HUES64 (cell line): Measurements from ENCODE around the gene NDUFV3.

Experiments
- H3K27ac ChIP-seq: 2 replicates; pipeline ENCODE4 v1.7.0; 2013; ENCODE audit warnings: low read depth, low read length, inconsistent platforms
- H3K27me3 ChIP-seq: 2 replicates; pipeline ENCODE4 v1.6.1; 2013; ENCODE audit warnings: mild to moderate bottlenecking, low read length; ENCODE audit not compliant: insufficient read depth
- H3K36me3 ChIP-seq: 2 replicates; pipeline ENCODE4 v1.6.1; 2013; ENCODE audit warnings: mild to moderate bottlenecking, low read length; ENCODE audit not compliant: insufficient read depth
- H3K4me1 ChIP-seq: 2 replicates; pipeline ENCODE4 v1.6.1; 2013; ENCODE audit warnings: mild to moderate bottlenecking, low read length, moderate library complexity; ENCODE audit not compliant: insufficient read depth
- H3K4me3 ChIP-seq: 2 replicates; pipeline ENCODE4 v1.5.1; 2013; ENCODE audit warnings: mild to moderate bottlenecking, low read length, moderate library complexity
- H3K9ac ChIP-seq: 2 replicates; pipeline ENCODE4 v1.6.1; 2013; ENCODE audit warnings: mild to moderate bottlenecking, low read depth, low read length
- H3K9me3 ChIP-seq: 2 replicates; pipeline ENCODE4 v1.6.1; 2013; ENCODE audit warnings: low read depth, low read length; ENCODE audit not compliant: insufficient read depth
- WGBS: fragments of 150-250, 120-280 bp; methylation state at CpG from one replicate; pipeline ENCODE4 v1.1.7; 2013; ENCODE audit warnings: missing lambda C conversion rate; 5-methylcytosine and 5-hydroxymethylcytosine counted together

NDUFV3 gene

DNA sequence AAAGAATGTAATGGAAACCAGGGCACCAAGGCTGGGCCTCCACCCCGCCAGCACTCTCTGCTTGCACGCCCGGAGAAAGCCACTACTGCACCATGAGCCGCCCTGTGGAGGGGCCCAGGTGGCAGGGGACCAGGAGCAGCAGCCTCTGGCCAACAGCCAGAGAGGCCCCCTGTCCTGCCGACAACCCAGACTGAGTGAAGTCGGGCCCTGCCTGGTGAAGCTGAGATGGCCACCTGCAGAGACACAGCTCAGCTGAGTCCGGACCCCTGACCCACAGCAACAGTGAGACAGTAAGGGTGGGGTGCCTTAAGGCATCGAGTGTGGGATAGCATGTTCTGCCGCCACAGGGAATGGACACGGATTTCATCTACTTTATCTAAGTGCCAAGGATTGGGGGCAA, 42.6 kb upstream of the NDUFV3 start:
- Histone ChIP-seq H3K27me3 (no peaks in the 10 kb centered on the region), H3K36me3 (peaks cover 92% of the 10 kb centered on the region), H3K4me1 (no peaks in the 10 kb centered on the region), H3K9me3 (no peaks in the 10 kb centered on the region), H3K27ac (no peak overlapping the region), H3K4me3 (no peak overlapping the region), H3K9ac (no peak overlapping the region)
- WGBS, result 93% methylated on average over 10 of the region's 10 CpGs

DNA sequence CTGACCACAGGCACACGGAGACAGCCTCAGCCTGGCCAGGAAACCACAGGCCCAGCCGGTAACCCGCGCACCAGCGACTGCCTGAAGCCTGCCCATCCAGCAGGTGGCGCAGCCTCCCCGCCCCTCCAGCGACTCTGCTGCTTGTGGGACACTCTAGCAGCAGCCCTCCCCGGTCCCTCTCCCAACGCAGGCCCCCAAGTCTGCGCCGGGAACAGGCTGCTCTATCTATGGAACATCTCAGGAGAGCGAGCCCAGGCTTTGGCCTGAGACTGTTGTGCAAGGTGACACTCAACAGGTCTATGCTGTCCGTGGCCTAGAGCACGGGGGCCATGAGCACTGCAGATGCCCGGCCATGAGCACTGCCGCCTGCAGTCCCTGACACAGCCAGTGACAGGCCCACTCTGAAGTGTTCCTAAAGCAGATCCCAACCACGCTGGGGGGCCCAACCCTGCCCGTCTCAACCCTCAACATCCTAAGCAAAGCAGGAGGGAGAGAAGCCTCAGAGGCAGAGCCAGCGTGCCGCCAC, 42.2 kb upstream of the NDUFV3 start:
- Histone ChIP-seq H3K27me3 (no peaks in the 10 kb centered on the region), H3K4me1 (no peaks in the 10 kb centered on the region), H3K36me3 (peaks cover 92% of the 10 kb centered on the region), H3K27ac (no peak overlapping the region), H3K9me3 (no peaks in the 10 kb centered on the region), H3K9ac (no peak overlapping the region), H3K4me3 (no peak overlapping the region)
- 91% methylated on average over 21 of the region's 21 CpGs for WGBS

DNA sequence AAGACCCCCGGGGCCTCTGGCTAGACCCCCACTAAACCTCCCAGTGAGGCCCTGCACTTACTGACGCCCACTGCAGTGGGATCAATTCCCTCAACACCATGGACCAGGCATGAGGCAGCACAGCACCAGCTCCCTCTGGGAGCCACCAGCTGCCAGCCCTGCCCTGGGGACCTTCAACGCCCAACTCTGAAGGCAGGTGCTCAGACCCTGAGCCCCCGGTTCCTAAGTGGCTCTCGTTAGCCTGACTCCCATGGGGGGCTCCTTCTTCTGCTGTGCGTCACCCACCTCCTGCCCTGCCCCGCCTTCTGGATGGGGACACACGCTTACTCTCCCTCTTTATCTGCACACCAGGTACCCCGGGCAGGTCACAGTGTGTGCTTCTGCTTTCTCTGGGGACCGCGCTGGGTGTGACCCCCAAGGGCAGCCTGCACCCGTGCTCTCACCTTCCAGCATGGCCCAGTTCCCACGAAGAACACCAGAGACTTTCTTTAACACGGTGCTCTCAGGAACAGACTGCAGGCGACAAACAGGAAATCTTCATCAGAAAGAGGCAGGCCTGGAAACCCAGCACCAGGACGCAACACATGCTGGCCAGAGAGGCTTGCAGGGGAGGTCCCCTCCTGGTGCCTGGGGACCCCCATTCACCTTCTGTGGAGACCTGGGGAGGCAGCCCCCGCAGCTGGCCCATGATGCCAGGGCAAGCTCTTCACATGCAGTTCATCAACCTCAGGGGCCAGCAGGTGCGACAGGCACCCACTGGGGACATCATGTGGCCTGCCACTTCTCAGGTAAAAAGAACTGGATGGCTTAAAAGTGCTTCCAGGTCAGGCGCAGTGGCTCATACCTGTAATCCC, 41.1 kb upstream of the NDUFV3 start:
- Histone ChIP-seq H3K4me1 (no peaks in the 10 kb centered on the region), H3K9me3 (no peaks in the 10 kb centered on the region), H3K9ac (no peak overlapping the region), H3K4me3 (no peak overlapping the region), H3K27ac (no peak overlapping the region), H3K27me3 (no peaks in the 10 kb centered on the region), H3K36me3 (peaks cover 93% of the 10 kb centered on the region)
- 94% methylated on average over 19 of the region's 19 CpGs for WGBS

DNA sequence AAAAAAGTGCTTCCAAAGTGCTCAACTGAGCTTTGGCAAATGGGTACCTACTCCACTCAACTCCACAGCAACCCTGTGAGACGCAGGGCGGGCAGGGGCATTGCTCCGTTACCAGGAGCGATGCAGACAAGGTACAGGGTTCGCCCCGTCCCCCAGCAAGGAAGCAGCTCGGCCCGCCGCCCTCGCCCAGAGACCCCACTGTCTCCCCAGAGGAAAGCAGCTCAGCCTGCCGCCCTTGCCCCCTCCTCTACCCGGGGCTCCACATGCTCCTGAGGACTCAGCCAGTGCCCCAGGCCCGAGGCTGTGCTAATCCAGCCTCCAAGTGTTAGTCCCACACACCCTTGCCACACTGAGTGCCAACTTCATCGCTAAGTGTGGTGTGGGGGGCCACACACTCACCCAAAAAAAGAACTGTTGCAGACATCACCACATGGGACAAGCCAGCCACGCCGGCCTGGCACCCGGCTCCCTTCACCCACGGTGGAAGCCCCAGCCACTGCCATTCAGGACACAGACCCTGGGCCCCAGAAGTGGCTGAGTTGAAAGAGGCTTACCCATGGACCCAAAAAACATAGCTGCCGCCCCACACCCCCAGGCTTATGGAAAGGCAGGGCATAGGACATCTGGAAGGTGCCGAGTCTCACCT, 40.1 kb upstream of the NDUFV3 start:
- WGBS, result 96% methylated on average over 20 of the region's 20 CpGs
- Histone ChIP-seq H3K9me3 (no peaks in the 10 kb centered on the region), H3K4me3 (no peak overlapping the region), H3K27ac (no peak overlapping the region), H3K36me3 (peaks cover 93% of the 10 kb centered on the region), H3K27me3 (no peaks in the 10 kb centered on the region), H3K4me1 (no peaks in the 10 kb centered on the region), H3K9ac (no peak overlapping the region)

DNA sequence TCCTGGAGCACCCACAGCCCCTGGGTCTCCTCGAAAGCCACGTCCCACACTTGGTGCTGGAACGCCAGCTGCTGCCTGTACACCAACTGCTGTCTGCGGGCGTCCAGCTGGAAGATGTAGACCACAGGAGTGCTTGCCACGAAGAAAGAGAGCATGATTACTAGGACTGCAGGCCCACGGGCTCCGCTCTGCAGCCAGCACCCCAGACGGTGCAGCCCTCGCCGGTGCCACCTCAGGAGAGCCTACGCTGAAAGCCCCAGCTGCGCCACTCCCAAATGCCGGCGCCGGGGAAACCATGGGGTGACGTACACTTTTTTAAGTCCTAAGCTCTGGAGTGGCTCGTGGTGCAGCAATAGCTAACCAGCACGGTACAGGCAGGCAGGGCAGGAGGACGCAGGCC, 39.5 kb upstream of the NDUFV3 start:
- 96% methylated on average over 20 of the region's 20 CpGs for WGBS
- H3K36me3 ChIP-seq, result peaks cover 98% of the 10 kb centered on the region

DNA sequence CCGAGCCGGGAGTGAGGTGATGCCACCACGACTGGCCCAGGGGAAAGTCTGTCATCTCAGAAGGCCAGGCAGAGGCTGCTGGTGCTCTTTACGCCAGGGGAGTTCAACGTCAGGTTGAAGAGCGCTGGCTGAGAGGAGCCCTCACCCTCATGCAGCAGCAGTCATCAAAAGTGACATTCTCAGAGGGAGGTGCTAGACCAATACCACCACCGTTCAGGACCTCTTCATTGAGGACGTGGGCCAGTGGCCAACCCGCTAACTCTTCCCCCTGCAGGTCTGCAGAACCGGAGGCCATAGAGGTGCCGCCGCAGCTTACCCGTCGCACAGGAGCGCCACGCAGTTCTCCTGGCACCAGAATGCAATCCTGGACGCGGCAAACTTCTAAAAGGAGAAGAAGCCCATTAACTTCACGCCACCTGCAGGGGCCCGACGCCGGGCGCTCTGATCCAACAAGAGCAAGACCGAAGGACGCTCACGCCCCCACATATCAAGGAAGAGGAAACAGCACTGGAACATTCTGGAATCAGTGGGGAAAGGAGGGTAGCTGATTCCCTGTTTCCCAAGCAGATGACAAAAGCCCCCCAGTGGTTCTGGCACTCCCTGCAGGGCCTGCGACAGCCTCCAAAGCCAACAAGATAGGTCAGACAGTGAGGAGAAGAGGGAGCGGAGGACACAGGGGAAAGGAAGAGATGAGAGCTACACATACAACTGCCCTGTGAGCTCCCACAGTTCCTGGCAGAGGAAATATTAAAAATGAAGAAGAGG, 38.7 kb upstream of the NDUFV3 start:
- Histone ChIP-seq H3K9ac (no peak overlapping the region), H3K27ac (no peak overlapping the region), H3K4me3 (no peak overlapping the region), H3K4me1 (no peaks in the 10 kb centered on the region), H3K36me3 (peaks cover 99% of the 10 kb centered on the region), H3K27me3 (no peaks in the 10 kb centered on the region), H3K9me3 (no peaks in the 10 kb centered on the region)
- WGBS, result 96% methylated on average over 28 of the region's 28 CpGs

More for the DNA sequence above, 39.5 kb upstream of the NDUFV3 start:
- Histone ChIP-seq H3K27ac (no peak overlapping the region), H3K9ac (no peak overlapping the region), H3K9me3 (no peaks in the 10 kb centered on the region), H3K4me3 (no peak overlapping the region), H3K4me1 (no peaks in the 10 kb centered on the region), H3K27me3 (no peaks in the 10 kb centered on the region)

GRCh38 chr21:42855171-42855936, 37.8 kb upstream of the NDUFV3 start:
- Histone ChIP-seq H3K4me1 (no peaks in the 10 kb centered on the region), H3K4me3 (no peak overlapping the region), H3K27ac (no peak overlapping the region), H3K9me3 (no peaks in the 10 kb centered on the region), H3K36me3 (peaks cover 99% of the 10 kb centered on the region), H3K9ac (no peak overlapping the region), H3K27me3 (no peaks in the 10 kb centered on the region)
- 95% methylated on average over 19 of the region's 19 CpGs for WGBS

DNA sequence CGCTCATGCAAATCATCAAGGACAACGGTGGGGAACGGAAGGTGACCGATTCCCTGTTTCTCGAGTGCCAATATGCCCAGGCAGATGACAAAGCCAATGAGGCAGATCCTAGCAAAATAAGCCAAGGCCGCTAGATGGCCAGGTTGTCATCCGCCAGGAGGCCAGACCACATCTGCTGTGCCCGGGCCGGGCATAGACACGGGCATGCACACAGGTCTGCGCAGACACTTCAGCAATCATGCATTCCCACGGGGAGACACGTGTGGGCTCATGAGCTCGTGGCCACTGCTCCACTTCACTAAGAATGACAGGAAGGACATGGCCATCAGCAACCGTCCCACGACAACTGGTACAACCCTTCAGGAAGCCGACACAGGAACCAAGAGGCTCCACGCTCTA, 37.2 kb upstream of the NDUFV3 start:
- H3K9me3 ChIP-seq, result no peaks in the 10 kb centered on the region
- H3K27me3 ChIP-seq, result no peaks in the 10 kb centered on the region
- H3K4me3 ChIP-seq, result no peak overlapping the region
- H3K9ac ChIP-seq, result no peak overlapping the region
- peaks cover 98% of the 10 kb centered on the region for H3K36me3 ChIP-seq
- H3K4me1 ChIP-seq, result no peaks in the 10 kb centered on the region
- WGBS, result 97% methylated on average over 18 of the region's 18 CpGs
- no peak overlapping the region for H3K27ac ChIP-seq

DNA sequence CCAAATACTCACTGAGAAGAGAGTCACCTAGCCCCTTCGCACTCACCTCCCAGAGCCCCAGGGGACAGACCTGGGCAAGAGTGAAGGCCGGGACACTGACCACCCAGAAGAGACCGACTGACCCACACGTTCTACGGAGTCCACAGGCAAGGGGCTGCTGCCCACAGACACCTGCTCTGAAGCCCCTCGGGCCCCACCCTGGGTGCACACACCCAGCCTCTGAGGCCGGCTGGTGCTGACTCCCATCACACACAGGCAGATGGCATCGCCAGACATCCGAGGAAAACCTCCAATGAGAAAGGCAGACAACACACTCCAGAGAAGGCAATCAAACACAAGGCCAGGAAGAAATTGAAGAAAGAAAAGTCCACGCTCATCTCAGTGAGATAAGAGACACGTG, 35.9 kb upstream of the NDUFV3 start:
- Histone ChIP-seq H3K4me1 (no peaks in the 10 kb centered on the region), H3K4me3 (no peak overlapping the region), H3K36me3 (peaks cover 95% of the 10 kb centered on the region), H3K9ac (no peak overlapping the region), H3K27me3 (no peaks in the 10 kb centered on the region), H3K9me3 (no peaks in the 10 kb centered on the region), H3K27ac (no peak overlapping the region)
- WGBS, result 97% methylated on average over 11 of the region's 11 CpGs

- Histone ChIP-seq H3K4me3 (no peak overlapping the region), H3K27me3 (no peaks in the 10 kb centered on the region), H3K36me3 (peaks cover 97% of the 10 kb centered on the region), H3K4me1 (no peaks in the 10 kb centered on the region), H3K9me3 (no peaks in the 10 kb centered on the region), H3K27ac (no peak overlapping the region), H3K9ac (no peak overlapping the region)
- WGBS, result 94% methylated on average over 17 of the region's 19 CpGs
These were observed 34.8 kb upstream of the NDUFV3 start for GRCh38 chr21:42858185-42858847.
